HG02610 (cell line): ENCODE measurements around the gene CASP12.
"Not testable (repeated sequence)": the region's sequence is repeated elsewhere in the genome, so short reads cannot be mapped to it uniquely, and the experiment has no call there.

Experiments used
- ATAC-seq: cut with Tn5 transposase; IDR thresholded peaks from one replicate; pipeline ENCODE4 v1.9.1; 2021; ENCODE audit warnings: mild to moderate bottlenecking, moderate library complexity; ENCODE audit not compliant: unreplicated experiment

The CASP12 gene

DNA sequence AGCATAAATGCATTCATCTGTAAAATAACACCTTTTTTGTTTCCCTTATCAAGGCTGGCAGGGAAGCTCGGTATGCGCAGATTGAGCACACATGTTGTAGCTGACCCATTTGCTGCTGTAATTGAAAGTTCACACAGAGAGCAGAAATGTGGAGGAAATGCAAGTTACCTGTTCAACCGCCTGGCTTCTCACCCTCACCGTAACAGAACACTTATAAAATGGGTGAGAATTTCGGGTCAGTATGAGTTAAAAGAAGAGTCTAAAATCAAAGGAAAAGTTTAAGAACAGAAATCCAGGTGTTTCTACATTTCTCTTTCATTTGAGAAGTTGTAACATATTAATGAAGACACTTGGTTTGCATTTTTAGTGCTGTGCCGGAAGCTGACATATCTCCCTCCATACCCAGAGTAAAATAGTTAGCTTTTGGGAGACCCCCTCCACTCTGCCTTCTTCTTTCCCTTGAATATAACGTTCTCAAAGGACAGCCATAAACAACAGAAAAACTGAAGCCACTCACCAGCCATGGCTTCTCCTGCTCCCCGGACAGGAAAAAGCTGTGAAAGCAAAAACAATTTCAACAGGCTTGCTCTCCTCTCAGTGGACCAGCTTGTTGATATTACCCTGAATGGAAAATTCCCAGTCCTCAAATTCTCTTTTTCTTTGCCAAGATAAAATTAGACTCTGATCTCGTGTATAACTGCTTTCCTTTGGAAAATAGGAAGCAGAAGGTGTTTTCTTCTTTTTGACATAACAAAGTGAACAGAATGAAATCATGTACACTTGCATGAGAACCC lies at the start of gene CASP12:
Gene CASP12, minus strand, starts transcription at position 570 of the 794 bp plus-strand sequence.
- ATAC-seq = peak; percentile 59

DNA sequence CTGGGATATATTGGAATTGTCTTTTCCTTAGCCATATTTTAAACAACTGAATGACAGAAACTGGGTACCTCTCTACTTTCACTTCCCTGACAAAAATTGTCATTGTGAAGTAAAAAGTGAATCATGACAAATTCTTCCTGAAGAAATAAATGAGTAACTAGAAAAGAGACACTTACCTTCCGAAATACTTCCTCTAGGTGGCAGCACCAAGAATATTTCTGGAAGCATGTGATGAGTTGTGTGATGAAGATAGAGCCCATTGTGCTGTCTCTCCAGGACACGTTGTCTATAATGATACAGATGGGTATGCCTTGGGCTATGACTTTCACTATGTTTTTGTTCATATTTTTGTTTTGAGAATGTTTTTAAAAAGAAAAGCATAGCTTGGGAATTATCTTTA lies 48.6 kb upstream of the CASP12 start:
- ATAC-seq = peak; percentile 91

DNA sequence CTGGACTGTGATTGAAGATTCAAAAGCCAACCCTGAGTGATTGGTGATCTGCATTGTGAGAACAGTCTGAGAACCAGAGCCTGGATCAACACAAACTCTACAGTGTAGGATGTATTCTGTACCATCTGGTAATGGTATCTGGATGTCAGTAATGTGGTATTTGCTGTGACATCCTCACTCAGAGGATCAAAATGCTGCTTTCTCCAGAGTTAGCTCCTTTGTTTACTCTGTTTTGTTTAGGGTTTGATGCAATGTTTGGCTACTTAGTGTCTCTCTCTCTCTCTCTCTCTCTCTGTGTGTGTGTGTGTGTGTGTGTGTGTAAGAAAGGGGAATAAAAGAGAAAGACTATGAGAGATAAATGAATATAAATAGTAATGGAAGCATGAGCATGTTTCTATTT lies 45.8 kb upstream of the CASP12 start:
- ATAC-seq = no peak

DNA sequence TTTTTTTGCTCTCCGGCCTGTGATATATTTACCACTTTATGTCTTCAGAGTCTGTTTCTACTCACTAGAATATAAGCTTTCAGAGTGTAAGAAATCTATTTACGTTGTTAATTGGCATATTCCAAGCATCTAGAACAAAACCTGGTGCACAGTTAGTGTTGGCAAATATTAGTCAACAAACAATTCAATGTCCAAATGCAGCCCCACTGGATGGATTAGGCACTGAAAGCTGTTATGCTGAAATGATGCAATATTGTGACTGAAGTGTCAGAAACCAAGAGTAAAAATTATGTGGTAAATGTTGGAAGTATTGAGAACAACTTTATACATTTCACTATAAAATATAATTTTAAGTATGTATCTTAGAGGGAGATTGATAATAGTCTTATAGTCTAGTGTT lies 45.3 kb upstream of the CASP12 start:
- ATAC-seq = no peak

DNA sequence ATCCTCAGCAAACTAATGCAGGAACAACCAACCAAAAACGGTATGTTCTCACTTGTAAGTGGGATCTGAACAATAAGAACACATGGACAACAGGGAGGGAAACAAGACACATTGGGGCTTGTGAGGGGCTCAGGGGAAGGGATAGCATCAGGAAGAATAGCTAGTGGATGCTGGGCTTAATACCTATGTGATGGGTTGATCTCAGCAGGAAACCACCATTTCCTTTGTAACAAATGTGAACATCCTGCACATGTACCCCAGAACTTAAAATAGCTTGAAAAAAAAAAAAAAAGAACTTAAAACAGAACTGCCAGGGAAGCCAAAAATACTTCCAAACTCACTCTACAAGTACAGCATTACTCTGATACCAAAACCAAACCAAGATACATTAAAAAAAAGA lies 36.3 kb upstream of the CASP12 start:
- no peak for ATAC-seq

DNA sequence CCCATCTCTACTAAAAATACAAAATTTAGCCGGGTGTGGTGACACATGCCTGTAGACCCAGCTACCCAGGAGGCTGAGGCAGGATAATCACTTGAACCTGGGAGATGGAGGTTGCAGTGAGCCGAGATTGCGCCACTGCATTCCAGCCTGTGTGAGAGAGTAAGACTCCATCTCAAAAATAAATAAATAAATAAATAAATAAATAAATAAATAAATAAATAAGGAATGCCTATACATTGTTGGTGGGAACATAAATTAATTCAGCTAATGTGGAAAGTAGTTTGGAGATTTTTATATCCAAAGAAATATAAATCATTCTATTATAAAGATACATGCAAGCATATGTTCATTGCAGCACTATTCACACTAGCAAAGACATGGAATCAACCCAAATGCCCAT lies 35.8 kb upstream of the CASP12 start:
- not testable (repeated sequence) for ATAC-seq

DNA sequence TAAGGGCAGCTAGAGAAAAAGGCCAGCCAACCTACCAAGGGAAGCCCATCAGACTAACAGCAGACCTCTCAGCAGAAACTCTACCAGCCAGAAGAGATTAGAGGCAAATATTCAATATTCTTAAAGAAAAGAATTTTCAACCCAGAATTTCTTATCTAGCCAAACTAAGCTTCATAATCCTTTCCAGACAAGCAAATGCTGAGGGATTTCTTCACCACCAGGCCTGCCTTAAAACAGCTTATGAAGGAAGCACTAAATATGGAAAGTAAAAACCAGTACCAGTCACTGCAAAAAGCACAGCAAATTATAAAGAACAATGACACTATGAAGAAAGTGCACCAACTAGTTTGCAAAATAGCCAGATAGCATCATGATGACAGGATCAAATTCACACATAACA lies 30.6 kb upstream of the CASP12 start:
- no peak for ATAC-seq

DNA sequence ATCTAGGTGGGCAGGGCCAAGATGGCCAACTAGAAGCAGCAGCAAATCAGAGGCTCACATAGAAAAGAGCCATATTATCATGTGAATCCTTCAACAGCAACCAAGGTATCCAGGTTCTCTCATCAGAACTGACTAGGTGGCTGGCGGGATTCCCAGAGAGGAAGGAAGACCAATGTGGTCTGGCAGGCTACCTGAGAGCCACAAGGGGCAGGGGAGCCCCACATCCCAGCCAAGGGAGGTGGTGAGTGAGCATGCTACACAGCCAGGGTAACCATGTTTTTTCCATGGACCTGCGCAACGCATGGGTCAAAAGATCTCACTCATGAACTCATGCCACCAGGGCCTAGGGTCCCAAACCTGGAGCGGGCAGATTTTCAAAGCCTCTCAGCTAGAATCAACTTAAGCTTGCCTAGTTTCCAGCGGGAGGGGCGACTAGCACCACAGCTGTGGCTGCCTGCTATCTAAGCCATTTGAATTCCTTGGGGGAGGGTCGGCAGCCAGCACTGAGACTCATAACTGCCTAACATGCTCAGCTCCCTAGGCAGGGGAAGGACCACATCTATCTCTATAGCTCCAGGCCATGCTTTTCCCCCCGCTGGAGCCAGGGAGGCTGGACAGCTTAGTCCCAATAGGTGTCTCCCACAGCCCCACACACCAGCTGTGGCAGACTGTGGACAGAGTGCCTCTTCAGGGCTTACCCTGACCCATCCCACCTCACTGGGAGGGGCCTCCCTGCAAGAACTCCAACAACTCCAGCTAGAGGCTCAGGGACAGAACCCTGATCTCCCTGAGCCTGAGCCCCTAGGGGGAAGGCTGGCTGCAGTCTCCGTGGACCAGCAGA lies 28.7 kb upstream of the CASP12 start:
- ATAC-seq = no peak

DNA sequence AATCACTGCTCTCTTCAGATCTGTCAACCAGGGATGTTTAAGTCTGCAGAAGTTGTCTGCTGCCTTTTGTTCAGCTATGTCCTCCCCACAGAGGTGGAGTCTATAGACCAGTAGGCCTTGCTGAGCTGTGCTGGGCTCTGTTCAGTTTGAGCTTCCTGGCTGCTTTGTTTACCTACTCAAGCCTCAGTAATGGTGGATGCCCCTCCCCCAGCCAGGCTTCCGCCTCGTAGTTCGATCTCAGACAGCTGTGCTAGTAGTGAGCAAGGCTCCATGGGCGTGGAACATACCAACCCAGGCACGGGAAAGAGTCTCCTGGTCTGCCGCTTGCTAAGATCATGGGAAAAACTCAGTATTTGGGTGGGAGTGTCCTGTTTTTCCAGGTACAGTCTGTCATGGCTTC lies 27.6 kb upstream of the CASP12 start:
- no peak for ATAC-seq

DNA sequence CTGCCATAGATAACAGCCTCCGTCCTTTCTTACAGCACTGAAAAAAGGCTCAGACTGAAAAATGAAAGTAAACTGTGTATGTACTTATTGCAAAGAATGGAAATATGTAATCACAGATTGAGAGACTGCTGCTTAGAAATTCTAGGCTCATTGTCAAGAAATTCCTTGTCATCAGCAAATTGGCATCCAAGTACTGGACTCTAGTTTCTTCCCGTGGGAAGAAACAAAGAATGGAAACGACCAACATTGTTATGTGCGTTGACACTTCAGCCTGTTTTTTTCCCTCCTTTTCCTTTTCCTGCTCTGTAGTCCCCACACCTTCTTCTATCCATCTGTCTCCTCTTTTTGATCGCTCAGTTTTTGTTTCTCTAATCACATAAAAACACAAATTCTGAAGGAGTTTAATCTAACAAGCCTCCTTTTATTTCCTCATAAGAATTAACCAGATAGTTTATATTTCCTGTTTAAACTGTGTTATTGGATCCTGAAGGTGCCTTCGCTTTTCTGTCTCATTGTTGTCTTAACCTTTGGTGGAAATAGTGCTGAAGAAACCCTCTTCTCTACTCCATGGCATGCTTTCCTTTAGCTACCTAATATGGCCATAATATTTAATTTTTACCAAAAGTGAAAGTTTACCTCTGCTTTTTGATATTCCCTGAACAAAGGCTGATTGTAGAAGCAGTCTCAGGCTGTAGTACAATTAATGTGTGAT lies 20.0 kb upstream of the CASP12 start:
- ATAC-seq = peak; percentile 69

DNA sequence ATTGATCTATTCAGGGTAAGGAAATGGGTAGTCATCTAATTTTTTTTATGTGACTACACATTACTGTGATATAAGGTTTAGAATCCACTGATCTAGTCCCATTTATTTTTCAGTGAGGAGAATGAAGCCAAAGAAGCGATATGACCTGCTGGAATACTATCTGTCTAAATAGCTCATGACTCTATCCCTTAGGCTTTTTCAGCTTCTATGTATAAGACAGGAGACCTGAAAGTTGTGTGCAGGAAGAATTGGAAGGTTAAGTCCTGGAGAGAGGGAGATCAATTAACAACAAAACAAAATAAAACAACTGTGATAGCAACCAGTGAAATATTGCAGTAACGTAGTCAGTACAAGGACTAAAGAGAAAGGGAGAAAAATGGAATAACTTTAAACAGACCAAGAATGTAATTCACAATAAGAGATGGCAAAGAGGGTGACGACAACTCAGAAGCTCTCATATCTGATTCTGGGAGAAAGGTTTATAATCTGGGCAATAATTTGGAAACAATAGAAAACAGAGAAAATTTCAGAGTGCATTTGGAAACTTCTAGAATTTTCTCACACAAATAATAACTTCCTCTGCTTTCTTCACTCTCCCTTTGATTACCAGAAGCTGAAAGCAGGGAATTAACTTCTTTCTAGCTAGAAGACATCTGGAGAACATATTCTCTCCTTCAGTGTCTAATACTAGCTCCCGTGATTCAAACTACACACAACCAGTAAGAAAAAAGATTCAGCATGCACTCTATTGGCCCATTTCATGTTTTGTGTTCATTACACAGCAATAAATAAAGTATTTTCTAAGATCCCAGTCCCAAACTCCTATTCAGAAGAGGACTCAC lies 19.2 kb upstream of the CASP12 start:
- peak; percentile 41 for ATAC-seq

DNA sequence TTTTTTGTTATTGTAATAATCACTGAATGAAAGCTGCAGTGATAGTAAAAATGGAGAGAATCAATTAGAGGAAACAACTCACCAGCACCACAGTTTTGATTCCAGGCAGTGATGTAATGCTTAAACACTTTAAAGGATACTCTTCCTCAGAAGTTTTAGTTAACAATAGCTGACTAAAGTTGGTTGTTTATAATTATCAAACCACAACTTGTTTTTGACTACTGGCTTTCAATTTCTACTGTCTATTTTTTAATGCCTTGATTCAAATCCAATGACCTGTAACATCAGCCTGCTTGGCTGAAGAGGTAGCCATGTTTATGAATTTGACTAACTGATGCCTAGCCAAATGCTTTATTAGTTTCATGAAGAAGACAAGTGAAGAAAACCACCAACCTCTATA lies 18.2 kb upstream of the CASP12 start:
- ATAC-seq = no peak

DNA sequence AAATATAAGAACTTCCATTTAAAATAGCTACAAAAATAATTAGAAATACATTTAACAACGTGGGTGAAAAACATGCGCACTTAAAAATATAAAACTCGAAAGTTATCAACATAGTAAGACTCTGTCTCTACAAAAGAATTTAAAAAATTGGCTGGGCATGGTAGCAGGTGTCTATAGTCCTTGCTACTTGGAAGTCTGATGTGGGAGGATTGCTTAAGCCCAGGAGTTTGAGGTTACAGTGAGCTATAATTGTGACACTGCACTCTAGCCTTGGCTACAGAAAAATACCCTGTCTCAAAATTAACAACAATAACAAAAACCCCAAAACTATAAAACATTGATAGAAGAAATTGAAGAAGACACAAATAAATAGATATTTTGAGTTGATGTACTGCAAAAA lies 13.8 kb upstream of the CASP12 start:
- no peak for ATAC-seq

DNA sequence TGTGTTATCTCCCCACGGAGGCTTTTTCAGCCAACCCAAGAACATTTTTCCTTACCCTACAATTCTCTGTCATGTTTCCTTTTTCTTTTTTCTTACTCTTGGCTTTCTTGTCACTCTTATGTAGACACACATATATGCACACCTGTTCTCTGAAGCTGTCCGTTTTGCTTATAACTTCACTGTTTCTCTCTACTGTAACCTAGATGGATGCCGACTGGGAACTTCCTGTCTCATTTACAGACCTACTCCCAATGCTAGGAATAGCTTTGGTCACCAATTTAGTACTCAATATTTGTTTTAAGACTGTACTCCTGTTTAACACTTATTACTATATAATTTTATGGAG lies 9.9 kb upstream of the CASP12 start:
- ATAC-seq = peak; percentile 21

DNA sequence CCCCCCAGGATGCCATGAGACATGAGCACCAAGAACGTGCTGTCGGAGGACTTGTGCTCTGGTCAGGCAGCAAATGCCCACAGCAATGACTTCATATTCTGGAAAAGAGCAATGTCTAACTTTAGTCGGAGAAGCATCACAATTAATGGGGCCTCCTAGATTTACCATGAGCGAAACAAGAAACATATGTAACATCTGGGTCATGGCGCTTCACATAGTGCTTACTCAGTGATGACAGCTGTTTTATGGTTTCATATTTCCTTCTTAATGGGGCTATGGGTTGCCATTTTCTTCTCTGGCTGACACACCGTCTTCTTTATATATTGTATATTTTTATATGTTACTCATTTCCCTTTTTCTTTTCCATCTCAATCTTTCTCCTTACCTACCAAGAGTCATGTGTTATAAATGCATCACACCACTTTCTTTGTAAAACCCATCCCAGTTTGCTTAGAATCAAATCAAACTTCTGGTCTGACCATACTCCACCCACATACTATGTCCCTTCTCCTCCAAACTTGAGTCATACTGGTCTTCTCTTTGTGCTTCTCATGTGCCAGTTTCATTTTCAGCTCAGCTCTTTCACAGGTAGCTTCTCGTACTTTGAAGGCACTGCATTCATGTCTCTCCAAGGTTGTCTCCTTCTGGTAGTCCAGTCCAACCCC lies 9.4 kb upstream of the CASP12 start:
- peak; percentile 98 for ATAC-seq

DNA sequence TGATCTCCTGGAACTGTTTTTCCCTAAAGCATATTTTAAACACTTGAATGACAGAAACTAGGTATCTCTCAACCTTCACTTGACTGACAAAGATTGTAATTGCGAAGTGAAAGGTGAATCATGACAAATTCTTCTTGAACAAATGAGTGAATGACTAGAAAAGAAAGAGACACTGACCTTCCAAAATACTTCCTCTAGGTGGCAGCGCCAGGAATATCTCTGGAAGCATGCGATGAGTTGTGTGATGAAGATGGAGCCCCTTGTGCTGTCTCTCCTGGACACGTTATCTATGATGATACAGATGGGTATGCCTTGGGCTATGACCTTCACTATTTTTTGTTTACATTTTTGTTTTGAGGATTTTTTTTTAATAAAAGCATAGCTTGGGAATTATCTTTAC lies 7.0 kb upstream of the CASP12 start:
- ATAC-seq = no peak

DNA sequence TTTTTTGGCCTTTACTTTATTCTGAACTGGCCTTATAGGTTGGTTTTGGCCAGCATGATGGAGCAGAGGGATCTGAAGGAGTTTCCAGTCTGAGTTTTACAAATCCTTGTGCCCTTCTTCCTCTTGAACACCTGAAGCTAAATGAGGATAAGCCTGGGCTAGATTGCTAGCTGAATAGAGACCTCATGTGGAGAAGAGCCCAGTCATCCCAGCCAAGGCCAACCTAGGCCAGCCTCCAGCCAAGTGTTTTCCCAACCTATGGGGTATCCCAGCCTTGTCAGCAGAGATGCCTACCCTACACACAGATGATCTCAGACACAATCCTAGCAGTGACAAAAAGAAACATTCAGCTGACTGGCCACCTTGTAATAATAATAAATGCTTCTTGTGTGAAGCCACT lies 966 bp upstream of the CASP12 start:
- no peak for ATAC-seq

DNA sequence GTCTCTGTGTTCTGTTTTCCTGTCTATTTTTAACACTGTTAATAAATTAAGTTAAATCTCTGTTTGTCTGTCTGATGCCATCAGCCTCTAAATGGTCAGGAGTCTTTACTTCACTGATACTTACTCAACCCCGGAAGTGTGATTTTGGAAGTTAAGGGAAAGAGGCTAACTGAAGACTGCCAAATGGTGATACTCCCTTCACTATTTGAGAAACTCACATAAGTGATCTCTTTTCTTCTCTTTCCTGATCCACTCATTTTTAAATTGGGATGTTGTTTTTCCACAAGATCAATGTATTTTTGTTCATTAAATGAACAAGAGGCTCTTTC lies 389 bp upstream of the CASP12 start:
- no peak for ATAC-seq

DNA sequence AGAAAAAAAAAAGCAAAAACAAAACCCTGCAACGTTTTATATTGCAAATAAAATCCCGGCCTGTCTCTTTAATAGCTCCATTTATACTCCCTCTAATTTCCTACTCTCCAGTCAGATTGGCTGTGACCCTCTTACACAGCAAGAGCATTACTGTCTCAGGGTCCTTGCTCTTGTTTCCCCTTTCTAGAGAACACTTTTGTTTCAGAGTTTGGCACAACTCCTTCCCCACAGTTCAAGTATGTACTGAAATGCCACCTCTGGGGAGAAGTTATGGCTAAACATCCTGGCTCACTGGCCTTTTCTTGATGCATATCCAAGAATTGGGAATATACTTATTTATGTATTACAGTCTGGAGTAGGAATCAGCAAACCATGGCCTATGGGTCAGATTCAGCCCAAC lies 2.6 kb downstream of the CASP12 start:
- ATAC-seq = no peak

DNA sequence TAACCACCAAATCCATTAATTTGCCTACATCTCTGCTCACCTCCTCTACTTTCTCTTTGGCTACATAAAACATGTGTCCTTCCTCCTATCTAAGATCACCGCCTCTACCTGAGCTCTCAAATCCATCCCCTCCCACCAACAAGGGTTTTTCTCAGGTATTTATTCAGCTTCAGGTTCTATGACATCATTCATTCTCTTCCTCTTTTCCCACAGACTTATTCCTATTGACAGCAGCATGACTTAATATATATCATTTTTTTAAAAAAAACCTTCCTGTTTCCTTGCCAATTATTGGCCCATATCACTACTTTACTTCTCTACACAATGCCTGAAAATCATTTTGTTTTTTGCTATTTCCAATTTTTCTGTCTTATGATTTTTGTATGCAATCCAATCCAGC lies 4.4 kb downstream of the CASP12 start:
- no peak for ATAC-seq
